Activated CD4-positive, alpha-beta T cell treated with anti-CD3 and anti-CD28 coated beads, Interleukin-10, Interleukin-2, amounts not matched to agents 100 ng/mL and 50 ng/mL, durations not matched to agents 16 hours and 8 hours (primary cell): ENCODE results near the gene FHIT.

Experiments used
- DNase-seq: peaks from one replicate; pipeline ENCODE4 v3.0.0-alpha.2; 2020

The FHIT gene

GRCh38 chr3:60434950-60435349 lies 816.3 kb downstream of the FHIT start:
- no peak for DNase-seq

- no peak for DNase-seq
Measured at GRCh38 chr3:60434323-60434722, 816.9 kb downstream of the FHIT start.

- no peak for DNase-seq
Measured at GRCh38 chr3:60431599-60431958, 819.7 kb downstream of the FHIT start.

- no peak for DNase-seq
Measured at GRCh38 chr3:60430205-60430604, 821.0 kb downstream of the FHIT start.

GRCh38 chr3:60427109-60427508 lies 824.1 kb downstream of the FHIT start:
- DNase-seq = no peak

- no peak for DNase-seq
Measured at GRCh38 chr3:60424942-60425341, 826.3 kb downstream of the FHIT start.

- DNase-seq = no peak
Measured at GRCh38 chr3:60424034-60424433, 827.2 kb downstream of the FHIT start.

DNA sequence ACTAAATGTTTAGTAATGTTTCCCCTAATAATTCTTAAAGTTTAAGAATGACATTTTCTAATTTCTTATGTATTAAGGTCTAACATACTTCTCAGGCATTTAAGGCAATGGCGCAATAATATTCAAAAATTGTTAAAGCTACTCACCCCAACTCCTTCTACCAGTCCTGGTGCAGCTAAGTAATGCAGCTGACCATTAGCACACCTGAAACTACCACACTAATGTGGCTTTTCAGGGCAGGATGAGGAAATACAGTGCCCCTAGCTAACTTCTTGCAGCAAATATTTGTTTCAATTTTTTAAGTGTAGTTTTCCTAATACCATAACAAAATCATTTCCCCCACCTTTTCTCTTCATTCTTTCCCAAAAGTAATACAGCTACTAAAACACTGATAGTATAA lies 827.7 kb downstream of the FHIT start:
- no peak for DNase-seq

GRCh38 chr3:60421749-60422446 lies 829.4 kb downstream of the FHIT start:
- no peak for DNase-seq

GRCh38 chr3:60417576-60417975 lies 833.7 kb downstream of the FHIT start:
- no peak for DNase-seq

DNA sequence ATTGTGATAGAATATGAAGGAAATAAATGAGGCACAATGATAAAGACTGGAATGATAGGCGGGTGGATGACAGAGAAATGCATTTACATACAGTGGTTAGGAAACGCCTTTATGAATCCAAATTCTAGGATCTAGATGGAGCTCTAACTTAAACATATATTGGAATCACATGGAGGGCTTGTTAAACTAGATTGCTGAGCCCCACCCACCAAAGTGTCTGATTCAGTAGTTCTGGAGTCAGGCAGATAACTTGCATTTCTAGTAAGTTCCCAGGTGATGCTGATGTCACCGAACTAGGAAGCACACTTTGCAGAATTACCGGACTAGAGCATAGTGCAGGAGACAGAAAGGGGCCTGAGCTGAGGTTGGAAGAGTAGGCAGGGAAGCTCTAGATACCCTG lies 837.2 kb downstream of the FHIT start:
- no peak for DNase-seq

DNA sequence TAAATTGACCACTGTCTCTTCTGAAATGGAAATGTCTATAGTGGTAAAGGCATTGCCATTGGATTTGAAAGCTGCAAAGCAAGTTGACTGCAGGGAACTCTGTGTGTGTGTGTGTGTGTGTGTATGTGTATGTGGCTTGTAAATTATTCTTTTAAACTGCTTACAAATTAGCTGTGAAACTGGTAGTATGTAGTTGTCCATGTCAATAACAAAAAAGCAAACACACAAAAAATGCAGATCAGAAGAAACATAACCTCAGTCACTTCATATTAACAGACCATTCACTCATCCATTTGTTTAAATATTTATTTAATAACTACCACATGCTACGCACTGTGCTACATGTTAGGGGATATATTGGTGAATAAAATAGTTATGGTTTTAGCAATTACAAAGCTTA lies 837.7 kb downstream of the FHIT start:
- no peak for DNase-seq

- no peak for DNase-seq
Measured at GRCh38 chr3:60403866-60404265, 847.4 kb downstream of the FHIT start.

- DNase-seq = no peak
Measured at GRCh38 chr3:60402931-60403330, 848.3 kb downstream of the FHIT start.

- peak; percentile 8 for DNase-seq
Measured at GRCh38 chr3:60399861-60400845, 851.1 kb downstream of the FHIT start.

DNA sequence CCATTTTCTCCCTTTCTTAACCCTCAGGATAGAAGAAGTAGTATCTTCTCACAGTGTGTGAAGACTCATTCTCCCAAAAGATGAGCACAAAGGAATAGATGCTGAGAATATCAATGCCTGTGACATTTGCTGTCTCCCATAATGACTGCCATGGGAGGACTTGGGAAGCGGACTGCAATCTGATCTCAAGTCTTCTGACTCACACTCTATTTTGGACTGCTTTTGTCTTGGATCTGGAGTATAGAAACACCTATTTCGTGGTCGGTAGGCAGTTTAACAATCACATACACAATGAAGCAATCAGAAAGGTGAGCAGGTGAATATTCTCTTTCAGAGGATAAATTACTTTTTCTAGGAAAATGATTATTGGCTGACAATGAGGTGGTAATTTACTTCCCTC lies 852.0 kb downstream of the FHIT start:
- DNase-seq = no peak

DNA sequence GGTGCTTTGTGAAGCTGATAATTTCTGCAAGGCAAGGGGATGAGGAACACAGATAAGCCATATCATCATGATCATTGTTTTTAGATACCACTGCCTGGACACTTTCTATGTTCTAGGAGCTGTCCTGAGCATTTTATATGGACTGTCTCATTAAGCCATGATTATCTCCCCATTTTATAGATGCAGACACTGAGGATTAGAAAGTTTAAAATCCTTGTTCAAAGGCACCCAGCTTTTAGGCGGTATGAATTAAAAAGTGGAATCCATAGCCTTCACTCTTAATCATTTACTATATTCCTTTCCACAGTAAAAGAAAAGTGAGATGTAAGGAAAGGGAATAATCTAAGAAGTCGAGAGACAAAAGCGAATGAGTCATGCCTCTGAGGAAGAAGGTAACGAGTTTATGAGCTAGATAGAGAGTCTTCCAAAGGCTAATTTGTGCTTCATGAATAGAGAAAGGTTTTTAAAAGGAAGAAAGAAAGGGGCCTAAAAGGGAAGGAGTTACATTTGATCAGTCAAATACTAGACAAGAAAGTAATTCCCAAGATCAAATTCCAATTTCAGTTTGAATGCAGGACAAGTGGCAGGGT lies 856.0 kb downstream of the FHIT start:
- no peak for DNase-seq

DNA sequence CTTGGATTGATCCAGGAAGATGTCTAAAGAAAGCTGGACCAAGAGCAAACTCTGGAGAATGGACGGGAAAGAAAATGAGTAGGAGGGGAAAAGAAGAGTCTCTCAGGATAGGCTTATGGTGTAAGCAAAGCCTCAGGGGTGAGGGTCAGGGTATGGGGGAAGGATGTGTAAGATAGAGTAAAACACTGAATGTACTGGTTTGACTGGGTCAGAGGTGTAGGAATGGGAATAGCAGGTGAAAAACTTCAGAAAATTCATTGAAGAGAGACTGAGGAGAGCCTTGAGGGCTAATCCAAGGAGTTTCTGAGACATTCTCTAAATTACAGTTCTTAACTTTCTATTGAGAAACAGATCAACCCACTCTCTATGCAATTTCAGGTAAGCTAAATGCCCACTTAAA lies 857.3 kb downstream of the FHIT start:
- DNase-seq = no peak

DNA sequence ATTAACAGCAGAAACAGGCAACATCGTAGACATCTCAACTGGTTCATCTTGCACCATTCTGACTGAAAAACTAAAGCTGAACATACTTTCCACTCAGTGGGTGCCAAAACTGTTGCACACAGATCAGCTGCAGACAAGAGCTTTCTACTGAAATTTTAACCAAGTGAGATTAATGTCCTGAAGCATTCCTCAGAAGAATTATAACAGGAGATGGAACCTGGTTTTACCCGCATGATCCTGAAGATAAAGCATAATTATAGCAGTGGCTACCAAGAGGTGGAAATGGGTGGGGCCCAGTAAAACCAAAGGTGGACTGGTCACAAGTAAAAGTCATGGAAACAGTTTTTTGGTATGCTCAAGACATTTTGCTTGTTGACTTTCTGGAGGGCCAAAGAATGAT lies 858.8 kb downstream of the FHIT start:
- no peak for DNase-seq

GRCh38 chr3:60391292-60391691 lies 860.0 kb downstream of the FHIT start:
- DNase-seq = no peak

DNA sequence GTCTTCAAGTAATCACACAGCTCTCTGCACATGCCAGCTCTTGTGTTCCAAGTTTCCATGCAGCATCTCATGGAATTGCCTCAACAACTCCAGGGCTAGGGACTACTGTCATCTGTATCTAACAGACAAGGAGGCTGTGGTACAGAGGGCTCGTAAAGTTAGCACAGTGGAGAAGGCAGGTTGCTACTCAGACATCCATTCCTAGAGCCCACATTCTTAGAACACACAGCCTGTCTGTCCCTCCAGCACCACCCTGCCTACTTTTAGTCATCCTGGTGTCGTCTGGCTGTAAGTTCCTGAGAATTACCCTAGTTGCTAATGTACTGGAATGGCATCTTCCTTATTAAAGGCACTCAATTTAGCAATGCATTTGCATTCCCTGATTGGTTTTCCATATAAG lies 862.5 kb downstream of the FHIT start:
- DNase-seq = no peak

DNA sequence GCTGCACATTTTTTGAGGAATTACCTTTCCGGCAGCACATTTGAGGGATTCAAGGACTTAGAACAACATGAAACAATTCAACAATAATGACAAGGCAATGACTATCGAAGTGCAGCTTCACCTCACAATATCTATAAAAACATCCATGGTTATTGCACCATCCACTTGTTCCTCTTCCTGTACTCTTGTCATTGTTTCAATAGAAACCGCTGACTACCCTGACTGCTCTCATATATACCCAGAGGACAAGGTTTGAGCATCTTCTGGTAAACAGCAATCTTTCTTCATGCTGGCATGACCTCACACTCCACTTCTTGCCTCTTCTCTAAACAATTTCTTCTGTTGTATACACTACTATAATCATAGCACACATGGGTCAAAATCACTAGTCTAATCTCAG lies 864.9 kb downstream of the FHIT start:
- no peak for DNase-seq

GRCh38 chr3:60384341-60384740 lies 866.9 kb downstream of the FHIT start:
- DNase-seq = no peak

DNA sequence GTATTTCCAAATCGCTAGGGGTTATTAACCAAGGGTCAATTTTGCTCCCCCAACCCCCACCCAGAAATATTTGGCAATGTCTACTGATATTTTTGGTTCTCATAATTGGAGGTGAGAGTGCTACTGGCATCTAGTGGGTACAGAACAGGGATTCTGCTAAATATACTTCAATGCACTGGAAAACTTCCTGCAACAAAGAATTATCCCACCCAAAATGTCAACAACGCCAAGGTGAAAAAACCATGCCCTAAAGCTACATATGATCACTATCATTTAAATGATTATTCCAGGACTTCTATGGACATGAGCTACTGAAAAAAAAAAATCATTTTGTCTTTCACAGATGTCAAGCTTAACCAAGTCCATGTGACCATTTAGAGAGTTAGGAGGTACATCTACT lies 867.9 kb downstream of the FHIT start:
- DNase-seq = no peak
